Mesothelial cell of epicardium (in vitro differentiated cells): ENCODE measurements around the gene RAB40C. TPM values are rescaled to one million over a fixed set of nuclear protein-coding genes. Genes with fewer than 3 reads are reported as not detected.

Experiments used
- DNase-seq, 2 experiments: peaks; one replicate each; pipeline ENCODE4 v3.0.0; 2021; ENCODE audit warnings: low spot score in 2 of 2; ENCODE audit not compliant: unreplicated experiment in 2 of 2
- H3K27ac Mint-ChIP-seq: 2 replicates; pipeline ENCODE4 v1.8.0; 2021; ENCODE audit warnings: mixed read lengths
- H3K27me3 Mint-ChIP-seq: 2 replicates; pipeline ENCODE4 v1.8.0; 2021; ENCODE audit warnings: low read depth, mixed read lengths
- H3K36me3 Mint-ChIP-seq: 2 replicates; pipeline ENCODE4 v1.8.0; 2021; ENCODE audit warnings: mixed read lengths
- H3K4me1 Mint-ChIP-seq: 2 replicates; pipeline ENCODE4 v1.8.0; 2021; ENCODE audit warnings: mixed read lengths
- H3K4me3 Mint-ChIP-seq: 2 replicates; pipeline ENCODE4 v1.8.0; 2021; ENCODE audit warnings: mild to moderate bottlenecking, moderate library complexity, mixed read lengths
- H3K9me3 Mint-ChIP-seq: 2 replicates; pipeline ENCODE4 v1.8.0; 2021; ENCODE audit warnings: mixed read lengths
- total RNA-seq: library from RNA; stranded (reverse); gene quantifications from 3 replicates; pipeline ENCODE4 v1.2.1, GENCODE V29; 2021
- TF ChIP-seq, protein P1 (sequence below): fragments of 200-600 bp; sonication (generic); IDR thresholded peaks from one replicate; pipeline ENCODE4 v1.5.0; 2021; ENCODE audit warnings: antibody characterized with exemption; ENCODE audit not compliant: unreplicated experiment

Gene RAB40C
- total RNA-seq, 1 donor from 2014 or later, result 25.5 TPM

DNA sequence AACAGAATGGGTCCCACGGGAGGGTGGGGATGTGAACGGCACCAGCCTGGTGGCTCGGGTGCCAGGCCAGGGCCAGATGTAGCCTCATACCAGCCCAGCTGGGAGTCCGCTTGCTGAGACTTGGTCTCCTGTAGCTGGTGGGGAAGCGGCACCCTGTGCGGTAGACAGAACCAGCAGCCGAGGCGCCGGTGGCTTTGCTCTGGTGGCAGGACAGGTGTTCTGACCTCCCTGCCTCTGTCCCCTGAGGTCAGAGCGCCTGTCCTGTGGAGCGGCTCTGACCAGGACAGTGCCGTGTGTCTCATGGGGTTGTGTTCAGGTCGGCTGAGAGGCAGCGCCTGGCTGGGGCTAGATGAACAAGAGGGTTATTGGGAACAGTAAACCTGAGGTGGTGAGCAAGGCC, 20.1 kb downstream of the RAB40C start:
- TF ChIP-seq, protein P1, sequence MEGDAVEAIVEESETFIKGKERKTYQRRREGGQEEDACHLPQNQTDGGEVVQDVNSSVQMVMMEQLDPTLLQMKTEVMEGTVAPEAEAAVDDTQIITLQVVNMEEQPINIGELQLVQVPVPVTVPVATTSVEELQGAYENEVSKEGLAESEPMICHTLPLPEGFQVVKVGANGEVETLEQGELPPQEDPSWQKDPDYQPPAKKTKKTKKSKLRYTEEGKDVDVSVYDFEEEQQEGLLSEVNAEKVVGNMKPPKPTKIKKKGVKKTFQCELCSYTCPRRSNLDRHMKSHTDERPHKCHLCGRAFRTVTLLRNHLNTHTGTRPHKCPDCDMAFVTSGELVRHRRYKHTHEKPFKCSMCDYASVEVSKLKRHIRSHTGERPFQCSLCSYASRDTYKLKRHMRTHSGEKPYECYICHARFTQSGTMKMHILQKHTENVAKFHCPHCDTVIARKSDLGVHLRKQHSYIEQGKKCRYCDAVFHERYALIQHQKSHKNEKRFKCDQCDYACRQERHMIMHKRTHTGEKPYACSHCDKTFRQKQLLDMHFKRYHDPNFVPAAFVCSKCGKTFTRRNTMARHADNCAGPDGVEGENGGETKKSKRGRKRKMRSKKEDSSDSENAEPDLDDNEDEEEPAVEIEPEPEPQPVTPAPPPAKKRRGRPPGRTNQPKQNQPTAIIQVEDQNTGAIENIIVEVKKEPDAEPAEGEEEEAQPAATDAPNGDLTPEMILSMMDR, result no peak
- H3K4me1 Mint-ChIP-seq, result peaks cover 2% of the 10 kb centered on the region
- DNase-seq, result no peak
- H3K9me3 Mint-ChIP-seq, result no peaks in the 10 kb centered on the region
- H3K27ac Mint-ChIP-seq, result no peak overlapping the region
- H3K4me3 Mint-ChIP-seq, result no peak overlapping the region
- no peaks in the 10 kb centered on the region for H3K27me3 Mint-ChIP-seq
- H3K36me3 Mint-ChIP-seq, result peaks cover 15% of the 10 kb centered on the region

DNA sequence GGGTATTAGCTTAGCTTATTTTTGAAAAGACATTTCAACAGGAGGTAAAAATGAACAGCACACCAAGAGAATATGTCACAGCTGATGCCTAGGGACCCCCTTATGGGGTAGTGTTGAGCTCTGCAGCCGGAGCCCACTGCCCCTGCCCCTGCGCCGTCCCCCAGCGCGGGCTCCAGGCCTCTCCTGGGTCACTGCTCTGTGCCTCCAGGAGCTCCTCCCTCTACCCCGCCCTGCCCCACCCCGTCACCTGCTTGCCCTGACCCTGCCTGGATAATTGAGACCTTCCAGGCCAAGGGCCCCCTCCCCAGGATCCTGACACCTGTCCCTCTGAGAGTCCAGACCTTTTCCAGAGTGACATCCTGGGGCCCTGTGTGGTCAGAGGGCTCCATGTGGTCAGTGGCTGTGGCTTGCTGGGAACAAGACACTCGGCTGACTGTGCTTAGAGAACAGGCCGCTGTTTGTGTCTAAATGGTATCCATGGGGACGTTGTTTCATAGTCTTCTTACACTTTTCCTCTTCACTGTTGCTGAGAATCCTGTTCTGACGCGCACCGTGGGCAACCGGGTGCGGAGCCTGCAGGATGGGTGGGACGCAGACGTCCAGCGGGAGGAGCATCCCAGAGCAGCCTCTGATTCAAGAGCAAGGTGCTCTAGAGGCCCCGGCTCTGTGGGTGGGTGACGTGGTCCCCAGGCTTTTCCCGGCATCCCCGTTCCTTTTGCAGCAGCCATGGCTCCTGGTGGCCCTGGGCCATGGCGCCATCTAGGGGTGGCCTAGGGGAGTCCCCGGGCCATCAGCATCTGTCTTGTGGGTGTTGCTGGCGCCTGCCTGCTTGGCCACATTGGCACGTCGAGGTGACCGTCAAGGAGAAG, 20.9 kb downstream of the RAB40C start:
- DNase-seq, result no peak
- H3K9me3 Mint-ChIP-seq, result no peaks in the 10 kb centered on the region
- no peaks in the 10 kb centered on the region for H3K27me3 Mint-ChIP-seq
- TF ChIP-seq, protein P1, result peak; percentile 25
- H3K4me1 Mint-ChIP-seq, result peaks cover 2% of the 10 kb centered on the region
- H3K4me3 Mint-ChIP-seq, result no peak overlapping the region
- H3K27ac Mint-ChIP-seq, result no peak overlapping the region
- H3K36me3 Mint-ChIP-seq, result peaks cover 17% of the 10 kb centered on the region

DNA sequence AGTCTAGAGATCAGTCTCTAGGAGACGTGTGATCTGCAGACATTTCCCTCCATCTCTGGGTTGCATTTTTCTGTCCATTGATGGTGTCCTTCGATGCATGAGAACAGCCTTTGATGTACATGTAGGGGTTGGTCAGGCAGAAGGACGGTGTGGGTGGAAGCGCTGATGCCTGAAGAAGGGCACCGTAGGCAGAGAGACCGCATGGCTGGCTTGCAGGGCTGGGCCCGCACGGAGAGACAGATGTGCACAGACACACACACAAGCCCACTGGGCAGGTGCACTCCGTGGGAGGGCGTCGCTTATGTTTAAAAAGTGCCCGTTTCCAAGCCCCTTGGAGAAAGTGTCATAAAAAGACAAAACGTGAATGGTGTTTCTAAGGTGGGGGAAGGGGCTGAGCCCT, 25.3 kb downstream of the RAB40C start:
- Mint-ChIP-seq H3K27ac (no peak overlapping the region), H3K36me3 (peaks cover 14% of the 10 kb centered on the region), H3K4me3 (no peak overlapping the region), H3K27me3 (no peaks in the 10 kb centered on the region), H3K4me1 (peaks cover 2% of the 10 kb centered on the region), H3K9me3 (no peaks in the 10 kb centered on the region)
- DNase-seq, result no peak
- TF ChIP-seq, protein P1, result no peak

DNA sequence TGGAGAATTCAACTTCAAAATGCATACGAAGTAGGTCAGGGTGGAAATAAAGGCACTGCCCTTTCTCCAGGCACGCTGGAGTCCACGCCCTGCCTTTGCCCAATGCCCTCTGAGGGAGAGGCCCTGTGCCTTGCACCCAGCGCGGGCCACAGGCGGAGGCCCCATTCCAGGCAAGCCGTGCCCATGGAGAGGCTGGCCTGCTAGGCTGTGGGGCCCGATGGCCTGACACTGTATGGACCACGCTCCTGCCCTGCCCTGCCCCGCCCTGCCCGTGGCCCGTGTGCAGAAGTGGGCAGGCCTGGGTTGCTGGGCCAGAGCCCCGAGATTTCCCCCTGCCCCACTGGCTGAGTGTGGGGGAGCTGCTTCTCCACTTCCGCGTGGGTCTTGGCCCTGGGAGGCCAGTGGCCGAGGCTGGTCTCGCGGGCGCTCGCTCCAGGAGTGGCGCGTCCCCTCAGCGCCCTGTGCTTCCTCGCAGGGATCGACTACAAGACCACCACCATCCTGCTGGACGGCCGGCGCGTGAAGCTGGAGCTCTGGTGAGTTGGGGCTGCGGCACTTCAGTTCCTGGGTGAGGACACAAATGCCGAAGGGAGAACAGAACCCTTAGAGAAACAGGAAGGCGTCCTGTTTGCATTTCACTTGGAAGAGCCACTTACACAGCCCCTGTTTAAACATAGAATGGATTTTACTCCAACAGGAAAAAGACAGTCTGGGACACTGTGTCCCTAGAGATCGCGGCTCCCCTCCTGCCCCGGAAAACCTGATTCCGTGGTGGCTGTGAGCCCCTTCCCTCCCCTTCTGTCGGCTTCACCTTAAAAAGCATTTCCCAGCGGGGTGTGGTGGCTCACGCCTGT, 27.1 kb downstream of the RAB40C start:
- H3K27me3 Mint-ChIP-seq, result no peaks in the 10 kb centered on the region
- no peak overlapping the region for H3K4me3 Mint-ChIP-seq
- peaks cover 6% of the 10 kb centered on the region for H3K4me1 Mint-ChIP-seq
- DNase-seq, result no peak
- peaks cover 14% of the 10 kb centered on the region for H3K36me3 Mint-ChIP-seq
- TF ChIP-seq, protein P1, result no peak
- no peaks in the 10 kb centered on the region for H3K9me3 Mint-ChIP-seq
- no peak overlapping the region for H3K27ac Mint-ChIP-seq

DNA sequence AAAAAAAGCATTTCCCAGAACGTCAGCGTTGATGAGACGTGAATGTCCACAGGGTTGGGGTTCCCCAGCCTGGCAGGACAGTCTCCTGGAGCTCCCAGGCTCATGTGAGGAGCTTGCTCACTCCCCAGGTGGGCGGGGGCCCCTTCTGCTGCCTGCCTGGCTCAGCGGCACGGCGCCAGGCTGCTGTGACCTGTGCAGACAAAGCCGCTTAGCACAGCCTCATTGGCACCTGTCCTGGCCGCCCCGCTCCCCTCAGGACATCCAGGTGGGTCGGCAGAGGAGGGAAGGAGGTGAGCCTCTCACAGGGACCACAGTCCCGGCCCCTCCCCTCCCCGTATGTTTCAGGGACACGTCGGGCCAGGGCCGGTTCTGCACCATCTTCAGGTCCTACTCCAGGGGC, 28.0 kb downstream of the RAB40C start:
- DNase-seq, result no peak
- peaks cover 8% of the 10 kb centered on the region for H3K4me1 Mint-ChIP-seq
- H3K36me3 Mint-ChIP-seq, result peaks cover 14% of the 10 kb centered on the region
- TF ChIP-seq, protein P1, result no peak
- no peak overlapping the region for H3K27ac Mint-ChIP-seq
- H3K27me3 Mint-ChIP-seq, result no peaks in the 10 kb centered on the region
- no peak overlapping the region for H3K4me3 Mint-ChIP-seq
- H3K9me3 Mint-ChIP-seq, result no peaks in the 10 kb centered on the region
